IMR-90 (cell line): ENCODE data around the gene SLC39A11. TPM values are rescaled to one million over a fixed set of nuclear protein-coding genes. Genes with fewer than 3 reads are reported as not detected.
"Not testable (repeated sequence)": the region's sequence is repeated elsewhere in the genome, so short reads cannot be mapped to it uniquely, and the experiment has no call there.

ENCODE experiments used
- ATAC-seq: fragments of 200-7000 bp; cut with Tn5 transposase; 2 replicates; pipeline ENCODE4 v1.9.1; 2020; ENCODE audit warnings: low read depth, mild to moderate bottlenecking, moderate library complexity
- BruUV-seq: library from RNA; stranded (reverse); fragments of 400-500 nt; replicated peaks from 2 replicates; lab custom pipeline; 2021; lab: Mats Ljungman, UMichigan
- CTCF ChIA-PET: fragments of 300-600 bp; formaldehyde crosslinking; extraction: SDS; loops from one replicate; lab custom pipeline; 2021; ENCODE audit warnings: antibody characterized with exemption; lab: Yijun Ruan, JAX
- POLR2A ChIA-PET: fragments of 300-600 bp; sonication (Branson Sonifier 250); formaldehyde crosslinking; loops from one replicate; lab custom pipeline; 2022; ENCODE audit warnings: antibody characterized with exemption; ENCODE audit not compliant: unreplicated experiment; lab: Charles Lee
- DNase-seq: peaks from one replicate; pipeline ENCODE4 v3.0.0; 2013
- H2AFZ ChIP-seq: replicated peaks from 2 replicates; pipeline ENCODE3; 2013; ENCODE audit warnings: low read length, mild to moderate bottlenecking; ENCODE audit not compliant: poor library complexity
- H2AK5ac ChIP-seq: 2 replicates; pipeline ENCODE4 v1.6.1; 2013; ENCODE audit warnings: low read depth, low read length, inconsistent platforms
- H2AK9ac ChIP-seq: replicated peaks from 2 replicates; pipeline ENCODE3; 2013; ENCODE audit warnings: mild to moderate bottlenecking, low read depth, low read length, moderate library complexity; ENCODE audit not compliant: poor library complexity
- H2BK120ac ChIP-seq: 2 replicates; pipeline ENCODE4 v1.6.1; 2013; ENCODE audit warnings: low read depth, low read length, inconsistent platforms
- H2BK15ac ChIP-seq: 3 replicates; pipeline ENCODE4 v1.6.1; 2013; ENCODE audit warnings: low read depth, low read length, inconsistent platforms
- H2BK20ac ChIP-seq: 2 replicates; pipeline ENCODE4 v1.6.1; 2013; ENCODE audit warnings: low read depth, mild to moderate bottlenecking, inconsistent platforms, low read length, moderate library complexity
- H2BK5ac ChIP-seq: 2 replicates; pipeline ENCODE4 v1.6.1; 2013; ENCODE audit warnings: mild to moderate bottlenecking, low read depth, low read length, inconsistent platforms; ENCODE audit not compliant: poor library complexity, severe bottlenecking
- H3K14ac ChIP-seq: replicated peaks from 2 replicates; pipeline ENCODE4 v1.6.1; 2013; ENCODE audit warnings: low read depth, low read length, inconsistent platforms
- H3K18ac ChIP-seq: 2 replicates; pipeline ENCODE4 v1.6.1; 2013; ENCODE audit warnings: low read depth, low read length, control low read depth
- H3K23ac ChIP-seq: 2 replicates; pipeline ENCODE4 v1.6.1; 2013; ENCODE audit warnings: low read depth, low read length, inconsistent platforms
- H3K27ac ChIP-seq: 2 replicates; pipeline ENCODE4 v1.5.1; 2013; ENCODE audit warnings: mild to moderate bottlenecking, control low read depth, low read length; ENCODE audit not compliant: insufficient read depth
- H3K27me3 ChIP-seq: 2 replicates; pipeline ENCODE4 v1.6.1; 2013; ENCODE audit warnings: low read length; ENCODE audit not compliant: control insufficient read depth, insufficient read depth
- H3K36me3 ChIP-seq: 2 replicates; pipeline ENCODE4 v1.6.1; 2013; ENCODE audit warnings: low read length, mixed read lengths; ENCODE audit not compliant: control insufficient read depth, insufficient read depth
- H3K4ac ChIP-seq: 2 replicates; pipeline ENCODE4 v1.6.1; 2013; ENCODE audit warnings: low read depth, low read length, inconsistent platforms
- H3K4me1 ChIP-seq: 2 replicates; pipeline ENCODE4 v1.6.1; 2013; ENCODE audit warnings: low read length, mixed read lengths; ENCODE audit not compliant: control insufficient read depth, insufficient read depth
- H3K4me2 ChIP-seq: 2 replicates; pipeline ENCODE4 v1.6.1; 2013; ENCODE audit warnings: low read depth, mild to moderate bottlenecking, control low read depth, low read length, moderate library complexity
- H3K4me3 ChIP-seq: 2 replicates; pipeline ENCODE4 v1.5.1; 2013; ENCODE audit warnings: low read depth, mild to moderate bottlenecking, control low read depth, low read length, moderate library complexity; ENCODE audit not compliant: insufficient read depth
- H3K56ac ChIP-seq: 2 replicates; pipeline ENCODE4 v1.6.1; 2013; ENCODE audit warnings: low read length, inconsistent platforms; ENCODE audit not compliant: insufficient read depth; ENCODE audit errors: extremely low read depth
- H3K79me1 ChIP-seq, 2 experiments: 2 replicates each; pipeline ENCODE4 v1.6.1; 2013; ENCODE audit warnings: low read length in 2 of 2, inconsistent platforms in 1 of 2, low read depth in 1 of 2
- H3K9ac ChIP-seq: 2 replicates; pipeline ENCODE4 v1.6.1; 2013; ENCODE audit warnings: low read depth, low read length, control low read depth
- H3K9me1 ChIP-seq: 2 replicates; pipeline ENCODE4 v1.6.1; 2013; ENCODE audit warnings: low read length, inconsistent platforms; ENCODE audit not compliant: insufficient read depth
- H3K9me3 ChIP-seq: 2 replicates; pipeline ENCODE4 v1.6.1; 2013; ENCODE audit warnings: low read length; ENCODE audit not compliant: control insufficient read depth, insufficient read depth
- H4K20me1 ChIP-seq: 2 replicates; pipeline ENCODE4 v1.6.1; 2013; ENCODE audit warnings: low read length, inconsistent platforms; ENCODE audit not compliant: insufficient read depth
- H4K5ac ChIP-seq: 2 replicates; pipeline ENCODE4 v1.6.1; 2013; ENCODE audit warnings: mild to moderate bottlenecking, low read depth, low read length, control low read depth
- H4K8ac ChIP-seq, 2 experiments: 2 replicates each; pipeline ENCODE4 v1.6.1; 2013; ENCODE audit warnings: low read depth in 2 of 2, low read length in 2 of 2, control low read depth in 1 of 2, inconsistent platforms in 1 of 2
- H4K91ac ChIP-seq: 2 replicates; pipeline ENCODE4 v1.6.1; 2013; ENCODE audit warnings: low read depth, low read length, inconsistent platforms; ENCODE audit not compliant: insufficient read depth
- MXI1 ChIP-seq: IDR thresholded peaks from 2 replicates; pipeline ENCODE4 v1.6.1; 2012; ENCODE audit warnings: low read depth, mild to moderate bottlenecking, low read length, moderate library complexity, borderline replicate concordance
- POLR2A ChIP-seq: IDR thresholded peaks from 2 replicates; pipeline ENCODE4 v1.6.1; 2012; ENCODE audit warnings: mild to moderate bottlenecking, low read depth, low read length
- RFX5 ChIP-seq: IDR thresholded peaks from 2 replicates; pipeline ENCODE4 v1.8.0; 2012; ENCODE audit warnings: low read depth, mild to moderate bottlenecking, low read length, moderate library complexity
- WGBS, 2 experiments: methylation state at CpG; one replicate each; pipeline versions ENCODE4 v1.1.5 to v1.1.7; 2013; ENCODE audit warnings: missing lambda C conversion rate in 2 of 2; ENCODE audit not compliant: insufficient read length in 1 of 2; ENCODE audit errors: extremely low coverage in 2 of 2; 5-methylcytosine and 5-hydroxymethylcytosine counted together
- dilution Hi-C: fragments of 300-500 bp; cut with HindIII; formaldehyde crosslinking; loops from one replicate; pipeline ENCODE4 v1.14.3; 2018; ENCODE audit warnings: low sequenced_read_pairs; ENCODE audit not compliant: unreplicated experiment
- in situ Hi-C: fragments of 300-500 bp; cut with MboI; formaldehyde crosslinking; loops from 3 replicates; pipeline ENCODE4 v1.14.3; 2019; ENCODE audit warnings: low sequenced_read_pairs, inconsistent platforms, mixed read lengths
- intact Hi-C: fragments of 100-400 bp; cut with micrococcal nuclease; formaldehyde crosslinking; loops from 2 replicates; pipeline ENCODE4 v1.10.0; 2022
- polyA plus RNA-seq, 3 experiments: library from polyadenylated mRNA; depleted of rRNA; stranded (reverse); fragments of >200 nt; gene quantifications; 2 replicates each; pipeline ENCODE4 v1.2.3, GENCODE V29; 2012; ENCODE audit warnings: low replicate concordance in 1 of 3
- total RNA-seq: library from RNA; depleted of rRNA; stranded (reverse); fragments of >200 nt; gene quantifications from 2 replicates; pipeline ENCODE4 v1.2.3, GENCODE V29; 2012

Gene SLC39A11
- total and polyA plus RNA-seq, 2 of the 4 experiments (the other 2 are of a cell fraction), result 8.8 to 14.3 TPM

GRCh38 chr17:72763981-72764380, 328.5 kb downstream of the SLC39A11 start:
- H3K36me3 ChIP-seq, result no peaks in the 10 kb centered on the region
- CTCF ChIA-PET, result no interaction called here
- peaks cover 3% of the 10 kb centered on the region; the same call in 1 of the 2 replicates for H3K4me1 ChIP-seq
- no peaks in the 10 kb centered on the region for H3K27me3 ChIP-seq
- BruUV-seq, result no TSS peak
- H3K14ac ChIP-seq, result no peak overlapping the region
- 50% methylated on average over 2 of the region's 5 CpGs; no CpG with 5 or more reads in 1 of the 2 experiments for WGBS, 2 experiments
- ATAC-seq (no peak), DNase-seq (no peak)
- H4K20me1 ChIP-seq, result no peaks in the 10 kb centered on the region
- POLR2A ChIA-PET, result no interaction called here
- H3K4me3 ChIP-seq, result no peak overlapping the region
- in situ Hi-C loops (no loop called here), intact Hi-C loops (no loop called here), dilution Hi-C loops (no loop called here)
- no peak overlapping the region for H3K27ac ChIP-seq
- no peak overlapping the region for H3K18ac ChIP-seq
- H3K4ac ChIP-seq, result no peak overlapping the region
- no peaks in the 10 kb centered on the region for H3K79me1 ChIP-seq
- no peak overlapping the region for H2BK15ac ChIP-seq
- no peak overlapping the region for H3K56ac ChIP-seq
- no peak overlapping the region for H2BK120ac ChIP-seq
- H3K9me1 ChIP-seq, result peaks cover 4% of the 10 kb centered on the region; the same call in 1 of the 2 replicates
- no peak overlapping the region for H2AFZ ChIP-seq
- H3K23ac ChIP-seq, result no peak overlapping the region
- no peak overlapping the region for H3K4me2 ChIP-seq
- H2AK5ac ChIP-seq, result no peak overlapping the region
- TF ChIP-seq POLR2A, result no peak
- TF ChIP-seq RFX5, result no peak
- TF ChIP-seq MXI1, result no peak
- H3K9ac ChIP-seq, result no peak overlapping the region
- H4K8ac ChIP-seq, result no peak overlapping the region
- no peak overlapping the region for H2BK20ac ChIP-seq
- H2BK5ac ChIP-seq, result no peak overlapping the region
- H3K9me3 ChIP-seq, result peaks cover 6% of the 10 kb centered on the region; the same call in 1 of the 2 replicates
- H4K91ac ChIP-seq, result no peak overlapping the region
- no peak overlapping the region for H4K5ac ChIP-seq
- H2AK9ac ChIP-seq, result no peak overlapping the region

- H3K9me1 ChIP-seq, dilution Hi-C loops, H3K14ac ChIP-seq, H2BK15ac ChIP-seq, CTCF ChIA-PET, POLR2A ChIA-PET, H3K9ac ChIP-seq, ATAC-seq, in situ Hi-C loops, H4K20me1 ChIP-seq, DNase-seq, H2AK9ac ChIP-seq, H4K5ac ChIP-seq, H3K27me3 ChIP-seq, H2BK20ac ChIP-seq, H2BK120ac ChIP-seq, H3K18ac ChIP-seq, H3K4ac ChIP-seq, H3K56ac ChIP-seq, H2AFZ ChIP-seq, H3K23ac ChIP-seq, H4K8ac ChIP-seq, H3K79me1 ChIP-seq, H2BK5ac ChIP-seq, H3K27ac ChIP-seq, BruUV-seq, H2AK5ac ChIP-seq, H3K4me3 ChIP-seq, H4K91ac ChIP-seq, H3K36me3 ChIP-seq, intact Hi-C loops, H3K4me1 ChIP-seq, H3K4me2 ChIP-seq, H3K9me3 ChIP-seq: not testable (repeated sequence)
- WGBS, 2 experiments, result 94% methylated on average over 2 of the region's 9 CpGs; no CpG with 5 or more reads in 1 of the 2 experiments
Observed at GRCh38 chr17:72761893-72762575, 330.5 kb downstream of the SLC39A11 start.
